HG03103 (cell line): Measurements from ENCODE around the gene TPD52L2.
"Not testable (repeated sequence)": the region's sequence is repeated elsewhere in the genome, so short reads cannot be mapped to it uniquely, and the experiment has no call there.

Experiments used
- ATAC-seq: cut with Tn5 transposase; IDR thresholded peaks from one replicate; pipeline ENCODE4 v1.9.1; 2021; ENCODE audit warnings: low read depth; ENCODE audit not compliant: unreplicated experiment

Gene TPD52L2

DNA sequence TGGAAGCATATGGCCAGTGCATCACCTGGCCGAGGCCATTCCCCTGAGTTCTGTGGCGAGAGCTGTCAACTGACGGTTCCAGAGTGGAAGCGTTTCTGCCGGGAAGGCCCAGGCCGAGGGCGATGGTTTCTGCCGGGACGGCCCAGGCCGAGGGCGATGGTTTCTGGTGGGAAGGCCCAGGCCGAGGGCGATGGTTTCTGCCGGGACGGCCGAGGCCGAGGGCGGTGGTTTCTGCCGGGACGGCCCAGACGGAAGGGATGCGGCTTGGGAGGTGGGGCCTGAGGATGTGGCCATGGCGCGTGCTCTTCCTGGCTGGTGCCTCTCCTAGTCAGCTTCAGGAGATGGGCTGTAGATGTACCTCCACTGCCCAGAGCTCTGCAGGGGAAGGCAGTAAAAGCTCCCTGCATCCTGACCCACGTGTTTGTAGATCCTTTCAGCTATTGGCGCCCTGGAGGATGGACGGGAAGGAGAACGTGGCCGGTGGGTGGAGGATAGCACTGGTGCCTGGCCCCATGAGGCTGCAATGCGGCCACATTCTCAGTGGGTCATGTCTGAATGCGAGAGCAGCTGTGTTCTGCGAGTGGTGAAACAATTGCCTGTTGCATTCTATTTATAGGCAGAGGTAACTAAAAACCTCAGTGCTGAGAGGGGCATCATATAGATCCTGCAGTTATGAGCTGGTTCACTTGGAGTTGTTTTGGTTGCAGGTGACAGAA is 12.8 kb downstream of the TPD52L2 start:
- ATAC-seq: no peak

DNA sequence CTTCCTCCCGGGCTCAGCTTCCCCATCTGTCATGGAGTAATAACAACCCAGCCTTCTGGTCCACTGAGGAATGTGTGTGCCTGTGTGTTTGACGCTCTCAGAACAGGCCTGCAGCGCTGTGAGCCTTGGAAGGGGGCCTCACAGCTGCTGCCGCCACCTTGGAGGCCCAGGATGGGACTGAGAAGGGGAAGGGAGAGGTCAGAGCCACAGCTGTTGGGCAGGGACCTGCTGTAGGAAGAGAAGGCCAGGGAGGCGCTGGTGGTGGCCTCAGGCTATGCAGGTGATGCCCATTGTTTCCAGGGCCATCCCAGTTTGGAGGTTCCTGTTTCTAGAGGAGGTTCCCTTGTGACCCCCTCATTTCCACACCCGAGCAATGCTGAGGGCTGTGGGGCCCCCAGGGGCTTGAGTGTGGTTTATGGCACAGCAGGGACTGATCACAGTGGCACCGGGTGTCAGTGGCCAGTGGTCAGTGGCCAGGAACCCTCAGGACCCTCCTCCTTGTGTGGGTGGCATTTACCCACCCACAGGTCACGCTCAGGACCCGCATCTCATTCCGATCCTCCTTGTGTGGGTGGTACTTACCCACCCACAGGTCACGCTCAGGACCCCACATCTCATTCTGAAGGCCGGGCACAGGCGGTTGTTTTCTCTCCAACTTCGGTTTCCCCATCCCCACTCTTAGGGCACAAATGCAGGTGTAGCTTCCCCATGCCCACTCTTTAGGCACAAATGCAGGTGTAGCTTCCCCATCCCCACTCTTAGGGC is 14.0 kb downstream of the TPD52L2 start:
- no peak for ATAC-seq

DNA sequence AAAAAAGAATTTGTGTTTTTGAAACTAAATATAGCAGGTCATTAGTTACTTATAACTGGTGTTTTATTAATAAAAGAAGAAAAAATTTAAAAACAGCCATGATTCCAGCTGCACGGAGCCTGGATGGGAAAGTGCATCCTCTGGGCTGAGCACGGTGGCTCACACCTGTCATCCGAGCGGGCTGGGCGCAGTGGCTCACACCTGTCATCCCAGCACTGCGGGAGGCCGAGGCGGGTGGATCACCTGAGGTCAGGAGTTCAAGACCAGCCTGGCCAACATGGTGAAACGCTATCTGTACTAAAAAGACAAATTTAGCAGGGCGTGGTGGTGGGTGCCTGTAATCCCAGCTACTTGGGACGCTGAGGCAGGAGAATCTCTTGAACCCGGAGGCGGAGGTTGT is 15.8 kb downstream of the TPD52L2 start:
- not testable (repeated sequence) for ATAC-seq

DNA sequence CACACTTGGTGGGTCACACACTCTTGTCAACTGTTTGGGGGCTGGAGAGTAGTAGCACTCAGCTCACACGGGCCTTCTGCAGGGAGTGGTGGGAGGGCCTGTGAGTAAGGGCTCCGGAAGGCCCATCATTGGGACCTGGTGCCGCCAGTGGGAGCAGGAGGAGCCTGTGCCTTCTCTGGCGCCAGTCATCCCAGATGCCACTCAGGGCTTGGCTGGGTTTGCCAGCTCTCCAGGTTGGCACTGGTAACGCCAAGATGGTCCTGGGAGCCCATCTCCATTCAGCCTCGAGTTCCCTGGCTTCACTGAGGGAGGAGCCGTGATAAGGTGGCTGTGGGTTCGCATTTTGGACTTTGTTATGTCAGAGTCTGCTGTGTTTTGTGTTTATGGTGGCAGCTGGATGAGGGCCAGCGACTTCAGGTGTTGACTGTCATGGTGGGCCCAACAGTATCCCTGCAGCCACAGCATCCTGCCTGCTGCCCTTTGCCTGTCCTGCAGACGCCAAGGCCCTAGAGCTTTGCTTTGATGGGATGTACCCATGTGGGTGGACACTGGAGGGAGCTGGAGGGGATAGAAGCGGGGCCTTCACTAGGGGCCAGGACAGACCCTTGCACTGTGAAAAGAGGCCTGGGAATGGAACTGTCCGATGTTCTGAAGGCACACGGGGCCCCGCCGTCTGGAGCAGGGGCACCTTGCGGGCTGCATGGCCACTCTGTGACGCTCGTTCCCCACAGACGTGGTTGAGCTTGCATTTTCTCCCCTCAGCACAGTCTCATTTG is 16.6 kb downstream of the TPD52L2 start:
- ATAC-seq: no peak

DNA sequence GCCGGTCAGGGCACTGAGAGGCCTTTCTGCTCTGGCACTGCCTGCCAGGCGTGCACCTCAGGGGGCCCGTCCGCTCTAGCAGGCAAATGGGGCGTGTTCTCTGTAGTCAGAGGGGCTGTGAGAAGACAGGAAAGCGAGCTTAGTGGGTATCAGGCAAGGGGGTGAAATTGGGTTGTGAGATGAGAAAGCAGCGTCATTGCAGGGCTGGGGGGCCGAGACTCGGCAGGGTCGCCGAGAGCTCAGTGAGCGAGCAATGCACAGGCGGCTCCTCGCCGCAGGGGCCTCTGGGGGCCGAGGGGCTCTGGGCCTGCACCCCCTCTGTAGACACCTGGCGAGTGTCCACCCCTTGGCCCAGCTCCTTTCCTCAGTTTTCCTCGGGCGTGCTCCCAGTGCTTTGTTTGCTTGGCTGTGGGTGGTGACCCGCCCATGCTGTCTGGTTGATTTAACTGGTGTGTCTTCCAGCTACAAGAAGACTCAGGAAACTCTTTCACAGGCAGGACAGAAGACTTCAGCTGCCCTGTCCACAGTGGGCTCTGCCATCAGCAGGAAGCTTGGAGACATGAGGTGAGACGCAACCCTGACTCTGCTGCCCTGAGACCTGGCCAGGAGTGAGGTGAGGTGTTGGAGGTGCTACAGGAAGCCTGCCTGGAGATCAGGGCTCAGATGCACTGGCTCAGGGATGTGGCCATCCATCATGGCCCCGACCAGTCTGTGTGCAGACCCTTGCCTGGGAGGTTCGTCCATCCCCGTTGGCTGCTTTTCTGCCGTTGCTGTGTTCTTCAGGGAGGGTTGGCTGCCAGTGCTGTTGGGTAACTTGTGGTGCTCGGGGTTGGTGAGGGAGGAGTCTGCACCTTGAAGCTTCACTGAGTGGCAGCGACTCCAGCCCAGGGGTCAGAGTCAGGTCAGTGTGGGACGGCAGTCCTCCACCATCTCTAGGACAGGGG is 17.5 kb downstream of the TPD52L2 start:
- ATAC-seq: no peak

DNA sequence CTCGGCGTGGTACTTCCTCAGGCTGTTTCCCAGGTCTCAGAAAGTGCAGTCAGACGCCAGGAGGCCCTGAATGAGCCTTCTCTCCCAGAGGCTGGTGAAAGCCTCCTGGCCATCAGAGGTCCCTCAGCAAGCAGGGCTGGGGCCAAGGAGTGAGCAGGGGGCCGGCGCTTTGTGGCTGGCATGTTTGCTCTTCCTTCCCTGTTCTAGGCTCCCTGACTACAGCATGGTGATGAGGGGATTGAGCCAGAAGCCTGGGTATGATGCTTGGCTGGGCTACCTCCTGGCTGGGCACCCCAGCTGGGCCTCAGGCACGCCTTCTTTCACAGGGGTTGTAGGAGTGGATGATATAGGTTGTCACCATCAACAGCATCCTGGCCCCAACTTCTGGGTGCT is 18.1 kb downstream of the TPD52L2 start:
- no peak for ATAC-seq

DNA sequence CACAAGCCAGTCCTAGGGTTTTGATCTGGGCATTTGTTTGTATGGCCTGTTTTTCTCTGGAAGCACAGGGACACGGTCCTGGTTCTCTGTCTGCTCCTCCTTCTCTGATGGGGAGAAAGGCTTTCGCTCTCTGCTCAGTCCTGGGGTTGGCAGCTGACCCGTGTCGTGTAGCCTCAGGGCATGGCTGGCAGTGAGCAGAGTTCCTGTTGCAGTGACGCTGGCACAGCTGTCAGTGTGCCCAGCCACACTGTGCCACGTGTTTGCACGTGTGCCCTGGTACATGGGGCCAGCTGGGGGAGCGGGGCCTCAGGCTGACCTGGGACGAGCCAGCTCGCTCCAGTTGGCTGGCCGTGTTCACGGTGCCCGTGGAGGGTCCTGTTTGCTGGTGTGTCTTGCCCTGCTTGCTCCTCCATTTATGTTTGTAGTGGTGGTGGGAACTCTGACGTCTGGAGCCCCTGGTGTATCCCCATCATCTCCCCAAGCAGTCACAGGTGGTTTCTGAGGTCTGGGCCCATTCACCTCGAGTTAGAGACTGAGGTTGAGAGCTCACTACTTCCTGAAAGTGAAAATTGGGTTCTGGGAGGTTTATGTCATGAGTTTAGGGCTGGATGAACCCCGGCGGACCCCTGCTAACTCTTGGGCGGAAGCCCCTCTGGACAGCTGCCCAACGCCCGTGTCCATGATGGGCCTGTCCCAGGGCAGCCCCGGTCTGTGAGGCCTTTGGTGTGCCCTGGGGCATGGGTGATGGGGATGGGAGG is 19.6 kb downstream of the TPD52L2 start:
- no peak for ATAC-seq

DNA sequence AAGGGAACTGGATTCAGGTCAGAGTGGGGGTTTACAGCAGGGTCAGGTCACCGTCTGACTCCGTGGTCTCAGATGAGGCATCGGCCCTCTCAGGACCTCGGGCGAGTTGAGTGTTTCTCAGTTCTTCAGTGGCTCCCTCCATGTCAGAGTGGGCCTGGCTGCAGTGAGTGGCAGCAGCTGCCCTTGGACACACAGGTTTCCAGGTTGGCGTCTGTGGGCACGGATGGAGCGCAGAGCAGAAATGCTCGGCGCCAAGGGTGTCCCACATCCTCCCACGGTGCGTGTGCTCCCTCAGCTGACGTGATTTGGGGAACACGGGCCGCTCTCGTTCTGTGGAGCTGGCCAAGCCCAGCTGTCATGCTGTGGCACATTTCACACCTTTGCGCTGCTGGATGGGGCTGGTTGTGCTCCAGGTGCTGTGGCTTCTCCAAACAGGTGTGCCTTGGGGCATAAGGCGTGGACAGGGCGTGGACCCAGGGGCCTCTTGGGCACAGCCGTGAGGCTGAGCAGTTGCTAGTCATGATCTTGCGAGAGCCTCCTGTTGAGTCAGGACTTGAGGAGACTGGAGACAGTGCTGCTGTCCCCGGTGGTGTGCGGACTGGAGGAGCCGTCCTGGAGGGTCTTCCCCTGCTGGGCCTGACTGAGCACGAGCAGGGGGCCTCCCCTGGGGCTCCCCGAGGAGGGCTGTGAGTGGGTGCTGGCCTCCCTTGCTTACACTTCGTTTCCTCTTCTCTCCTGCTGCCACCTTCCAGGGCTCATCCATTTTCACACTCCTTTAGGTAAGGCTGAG is 20.4 kb downstream of the TPD52L2 start:
- no peak for ATAC-seq

DNA sequence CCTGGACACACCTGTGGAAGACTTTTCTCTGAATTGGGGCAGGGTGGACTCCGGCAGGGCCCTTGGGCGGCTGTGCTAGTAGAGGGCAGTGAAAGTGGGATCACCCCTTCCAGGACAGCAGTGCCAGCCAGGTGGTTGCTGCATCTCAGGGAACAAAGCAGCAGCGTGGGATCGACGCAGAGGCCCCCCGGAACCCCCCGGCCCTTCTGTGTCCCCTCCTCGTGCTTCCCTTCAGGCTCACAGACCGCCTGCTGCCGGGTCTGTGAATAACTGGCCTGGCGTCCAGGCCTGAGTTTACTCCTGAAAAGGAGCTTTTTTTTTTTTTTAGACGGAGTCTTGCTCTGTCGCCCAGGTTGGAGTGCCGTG is 21.0 kb downstream of the TPD52L2 start:
- no peak for ATAC-seq

DNA sequence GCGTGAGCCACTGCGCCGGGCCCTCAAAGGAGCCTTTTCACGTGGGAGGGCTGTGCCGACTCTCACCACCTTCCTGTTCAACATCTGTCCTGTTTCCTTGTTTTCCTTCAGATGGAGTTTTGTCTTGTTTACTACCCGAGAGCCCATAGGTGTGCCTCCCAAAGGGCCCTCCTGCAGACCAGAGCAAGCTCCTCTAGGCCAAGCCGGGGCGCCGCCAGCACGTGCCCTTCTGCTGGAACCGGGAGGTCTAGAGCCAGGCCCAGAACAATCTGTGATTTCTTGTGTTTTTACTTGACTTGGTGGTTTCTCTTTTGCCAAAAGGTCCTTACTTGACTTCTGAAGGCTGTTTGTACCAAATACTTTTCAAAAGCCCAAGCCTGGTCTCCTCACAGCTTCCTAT is 21.9 kb downstream of the TPD52L2 start:
- no peak for ATAC-seq

DNA sequence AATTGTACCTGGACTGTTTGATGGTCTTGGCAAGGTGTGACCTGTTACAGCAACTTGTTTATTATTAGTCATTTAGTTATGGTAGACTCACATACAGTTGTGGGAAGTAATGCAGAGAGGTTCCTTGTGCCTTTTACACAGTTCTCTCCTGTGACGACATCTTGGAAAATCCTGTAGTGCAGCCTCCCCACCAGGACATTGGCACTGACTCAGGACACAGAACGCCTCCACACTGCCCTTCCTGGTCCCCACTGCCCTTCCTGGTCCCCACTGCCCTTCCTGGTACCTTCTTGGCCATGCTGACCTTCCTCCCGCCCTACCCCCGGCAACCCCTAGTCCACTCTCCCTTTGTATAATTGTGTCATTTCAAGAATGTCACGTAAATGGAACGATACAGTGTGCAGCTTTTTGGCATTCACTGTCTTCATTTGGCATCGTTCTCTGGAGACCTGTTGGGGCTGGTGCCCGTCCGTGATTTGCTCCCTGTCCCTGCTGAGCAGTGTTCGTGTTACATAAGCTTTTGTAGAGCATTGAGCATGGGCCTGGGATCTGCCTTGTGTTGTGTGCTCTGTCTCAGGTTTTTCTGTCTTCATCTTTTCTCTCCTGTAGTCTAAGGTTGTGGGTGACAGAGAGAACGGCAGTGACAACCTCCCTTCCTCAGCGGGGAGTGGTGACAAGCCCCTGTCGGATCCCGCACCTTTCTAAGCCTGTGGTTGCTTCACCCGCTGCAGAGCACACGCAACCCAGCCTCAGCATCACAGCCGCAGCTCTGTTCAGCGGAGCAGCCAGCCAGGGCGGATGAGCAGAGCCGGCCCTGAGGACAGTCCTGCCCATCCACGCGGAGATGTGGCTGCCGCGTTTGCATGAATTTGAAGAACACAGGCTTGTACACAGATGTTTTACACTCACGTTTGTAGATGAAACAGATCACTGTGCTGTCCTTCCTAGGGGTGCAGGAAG is 24.5 kb downstream of the TPD52L2 start:
- no peak for ATAC-seq

DNA sequence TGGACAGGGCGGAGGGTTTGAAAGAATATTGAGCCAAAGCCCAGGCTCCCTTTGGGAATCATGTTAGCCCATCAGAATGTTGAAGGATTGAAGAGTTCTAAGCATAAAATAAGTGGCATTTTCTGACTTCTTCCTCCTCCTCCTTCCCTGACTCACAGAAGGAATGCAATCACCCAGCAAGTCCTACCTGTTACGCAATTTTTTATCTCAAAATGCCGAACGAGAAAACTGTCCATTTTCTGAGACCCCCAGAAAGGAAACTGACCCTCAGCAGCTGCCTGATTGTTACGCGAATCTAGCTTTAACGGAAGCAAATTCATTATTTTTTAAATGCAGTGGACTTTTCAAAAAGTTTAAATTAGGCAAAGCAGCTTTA is 25.1 kb downstream of the TPD52L2 start:
- ATAC-seq: no peak

DNA sequence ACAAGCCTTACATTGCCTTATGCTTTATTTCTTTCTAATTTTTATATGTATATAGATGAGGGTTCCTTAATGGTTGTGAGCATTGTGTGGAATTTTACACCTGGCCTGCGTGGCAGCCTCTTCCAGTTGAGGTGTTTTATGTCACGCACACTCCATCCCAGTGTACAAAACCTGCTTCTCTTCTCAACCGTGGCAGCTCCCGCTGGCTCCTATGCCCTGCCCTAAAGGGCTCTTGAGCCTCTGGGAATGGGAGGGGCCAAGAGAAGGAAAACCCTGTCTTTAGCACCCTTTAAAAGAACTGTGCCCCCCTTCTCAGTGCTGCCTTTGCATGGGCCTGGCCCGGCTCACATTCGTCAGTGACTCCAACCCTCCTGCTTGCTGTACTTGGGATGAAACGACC is 25.5 kb downstream of the TPD52L2 start:
- ATAC-seq: no peak

DNA sequence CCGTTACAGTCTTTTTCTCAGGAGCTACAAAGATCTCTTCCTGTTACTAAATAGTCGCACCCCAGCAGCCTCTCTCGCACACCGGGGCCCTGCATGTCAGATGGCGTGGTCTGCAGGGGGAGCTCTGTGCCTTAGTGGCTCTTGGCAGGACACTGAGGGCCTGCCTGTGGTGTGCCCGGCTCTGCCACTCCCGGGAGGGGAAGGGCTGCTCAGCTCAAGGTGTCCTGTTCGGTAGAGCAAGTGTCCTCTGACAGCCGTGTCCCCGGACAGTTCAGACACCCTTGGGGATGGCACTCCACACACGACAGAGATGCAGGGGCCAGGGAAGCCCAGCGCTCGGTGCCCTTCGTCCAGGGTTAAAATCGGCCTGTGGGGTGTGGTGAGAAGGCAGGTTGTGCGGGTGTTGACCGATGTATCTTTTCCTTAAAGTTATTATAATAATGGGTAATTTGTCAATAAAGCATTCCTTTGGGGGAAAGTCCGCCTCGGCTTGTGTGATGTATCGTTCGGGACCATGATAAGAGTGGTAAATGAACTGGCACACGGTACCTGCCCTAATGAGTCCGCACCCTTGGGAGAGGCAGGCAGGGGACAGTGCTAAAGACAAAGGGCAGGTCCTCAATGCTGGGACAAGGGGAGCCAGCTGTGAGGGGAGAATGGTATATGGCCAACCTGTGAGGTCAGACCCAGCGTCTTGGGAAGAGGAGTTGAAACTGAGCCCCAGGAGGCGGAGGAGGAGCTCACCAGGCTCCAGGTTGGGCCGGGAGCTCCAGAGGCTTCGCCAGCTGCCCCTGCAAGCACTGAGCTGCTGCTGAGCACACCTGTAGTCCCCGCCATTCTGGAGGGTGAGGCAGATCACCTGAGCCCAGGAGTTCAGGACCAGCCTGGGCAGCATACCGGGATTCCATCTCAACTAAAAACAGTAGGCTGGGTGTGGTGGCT is 26.3 kb downstream of the TPD52L2 start:
- no peak for ATAC-seq

DNA sequence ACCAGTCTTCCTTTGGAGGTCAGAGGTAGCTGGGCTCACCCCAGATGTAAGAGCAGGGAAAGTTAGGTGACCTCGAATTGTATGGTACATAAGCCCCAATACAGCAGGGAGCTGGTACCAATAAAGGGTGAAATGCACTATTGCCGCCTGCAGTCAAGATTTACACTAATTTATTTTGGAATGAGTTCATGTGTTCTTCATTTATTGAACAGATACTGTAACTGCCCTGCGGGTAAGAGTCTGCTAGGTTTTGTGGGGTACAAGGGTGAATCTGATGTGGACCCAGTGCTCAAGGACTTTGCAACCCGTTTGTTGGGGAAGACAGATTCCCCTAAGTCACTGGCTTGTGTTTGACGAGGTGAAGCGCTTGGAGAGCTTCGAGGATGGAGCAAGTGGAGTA is 27.3 kb downstream of the TPD52L2 start:
- no peak for ATAC-seq

DNA sequence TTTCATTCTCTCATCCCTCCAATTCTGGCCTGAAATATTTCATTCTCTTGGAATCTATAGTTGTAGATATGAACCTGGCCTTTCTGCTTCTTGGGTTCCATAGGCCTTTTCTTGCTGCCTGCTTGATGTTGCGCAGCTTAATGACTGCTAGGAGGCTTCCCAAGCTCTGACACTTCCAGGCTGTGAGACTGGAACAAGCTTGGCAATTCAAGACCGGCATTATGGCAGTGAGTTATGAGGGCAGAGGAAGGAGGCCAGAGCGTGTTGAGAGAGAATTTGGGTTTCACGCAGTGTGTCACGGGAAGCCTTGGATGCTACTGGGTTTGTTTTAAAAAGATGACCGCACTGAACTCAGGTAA is 28.9 kb downstream of the TPD52L2 start:
- no peak for ATAC-seq
